Measurements from ENCODE around the gene FARP1.
A peak's percentile ranks its signal among the peaks of the same experiment; 100 is the strongest.

FARP1 gene

DNA sequence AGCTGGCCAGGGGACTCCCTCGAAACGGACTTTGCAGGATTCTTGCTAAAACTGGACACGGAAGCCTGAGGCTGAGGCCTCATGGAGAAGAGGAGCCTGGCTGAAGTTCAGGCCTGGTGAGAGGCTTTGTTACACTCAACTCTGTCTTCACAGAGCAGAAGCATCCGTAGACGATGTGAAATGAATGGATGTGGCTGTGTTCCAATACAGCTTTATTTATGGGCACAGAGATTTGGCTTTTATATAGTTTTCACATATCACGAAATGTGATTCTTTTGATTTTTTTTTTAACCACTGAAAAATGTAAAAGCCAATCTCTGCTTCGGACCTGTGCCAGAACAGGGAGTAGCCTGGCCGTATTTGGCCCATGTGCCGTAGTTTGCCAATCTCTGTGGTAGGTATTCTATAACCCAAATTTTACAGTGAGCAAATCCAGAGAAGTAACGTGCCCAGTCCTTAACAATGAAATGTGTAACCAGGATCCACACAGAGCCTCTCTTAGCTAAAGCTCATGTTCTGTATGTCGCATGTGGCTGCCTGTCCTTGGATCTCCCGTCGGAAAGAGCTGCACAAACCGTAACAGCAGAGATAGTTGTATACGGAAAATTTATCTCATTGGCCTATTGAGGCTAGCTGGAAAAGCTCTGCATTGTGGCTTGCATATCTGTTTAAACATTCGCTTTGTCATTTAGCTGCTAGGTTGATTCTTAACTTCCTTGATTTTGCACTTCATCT, 205.7 kb downstream of the FARP1 start:
- Histone ChIP-seq H3K36me3 (ENCODE audit: low read depth) (no peaks in the 10 kb centered on the region), H3K9me3 (ENCODE audit: severe bottlenecking) (no peaks in the 10 kb centered on the region), H3K27ac (ENCODE audit: poor library complexity, severe bottlenecking) (no peak overlapping the region), H3K4me3 (ENCODE audit: severe bottlenecking) (no peak overlapping the region), H3K4me1 (ENCODE audit: insufficient read depth, poor library complexity, severe bottlenecking) (no peaks in the 10 kb centered on the region), H3K27me3 (ENCODE audit: insufficient read depth, poor library complexity, severe bottlenecking) (no peaks in the 10 kb centered on the region)
- TF ChIP-seq, protein P1, sequence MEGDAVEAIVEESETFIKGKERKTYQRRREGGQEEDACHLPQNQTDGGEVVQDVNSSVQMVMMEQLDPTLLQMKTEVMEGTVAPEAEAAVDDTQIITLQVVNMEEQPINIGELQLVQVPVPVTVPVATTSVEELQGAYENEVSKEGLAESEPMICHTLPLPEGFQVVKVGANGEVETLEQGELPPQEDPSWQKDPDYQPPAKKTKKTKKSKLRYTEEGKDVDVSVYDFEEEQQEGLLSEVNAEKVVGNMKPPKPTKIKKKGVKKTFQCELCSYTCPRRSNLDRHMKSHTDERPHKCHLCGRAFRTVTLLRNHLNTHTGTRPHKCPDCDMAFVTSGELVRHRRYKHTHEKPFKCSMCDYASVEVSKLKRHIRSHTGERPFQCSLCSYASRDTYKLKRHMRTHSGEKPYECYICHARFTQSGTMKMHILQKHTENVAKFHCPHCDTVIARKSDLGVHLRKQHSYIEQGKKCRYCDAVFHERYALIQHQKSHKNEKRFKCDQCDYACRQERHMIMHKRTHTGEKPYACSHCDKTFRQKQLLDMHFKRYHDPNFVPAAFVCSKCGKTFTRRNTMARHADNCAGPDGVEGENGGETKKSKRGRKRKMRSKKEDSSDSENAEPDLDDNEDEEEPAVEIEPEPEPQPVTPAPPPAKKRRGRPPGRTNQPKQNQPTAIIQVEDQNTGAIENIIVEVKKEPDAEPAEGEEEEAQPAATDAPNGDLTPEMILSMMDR (IDR thresholded peaks at IDR 0.05; ENCODE audit: poor library complexity, severe bottlenecking): no peak
- no peak for DNase-seq (ENCODE audit: low spot score)
- no peak for ATAC-seq (ENCODE audit: low read depth)

GRCh38 chr13:98349731-98350305, 206.9 kb downstream of the FARP1 start:
- TF ChIP-seq, protein P1 (IDR thresholded peaks at IDR 0.05; ENCODE audit: poor library complexity, severe bottlenecking): peak; percentile 5

GRCh38 chr13:98350746-98351330, 207.9 kb downstream of the FARP1 start:
- Histone ChIP-seq H3K9me3 (ENCODE audit: severe bottlenecking) (no peaks in the 10 kb centered on the region), H3K27me3 (ENCODE audit: insufficient read depth, poor library complexity, severe bottlenecking) (no peaks in the 10 kb centered on the region), H3K4me3 (ENCODE audit: severe bottlenecking) (no peak overlapping the region), H3K27ac (ENCODE audit: poor library complexity, severe bottlenecking) (no peak overlapping the region), H3K4me1 (ENCODE audit: insufficient read depth, poor library complexity, severe bottlenecking) (no peaks in the 10 kb centered on the region), H3K36me3 (ENCODE audit: low read depth) (no peaks in the 10 kb centered on the region)
- ATAC-seq (ENCODE audit: low read depth) (no peak), DNase-seq (ENCODE audit: low spot score) (no peak)
- TF ChIP-seq, protein P1 (IDR thresholded peaks at IDR 0.05; ENCODE audit: poor library complexity, severe bottlenecking): no peak

More at GRCh38 chr13:98349731-98350305, 206.9 kb downstream of the FARP1 start:
- Histone ChIP-seq H3K36me3 (ENCODE audit: low read depth) (no peaks in the 10 kb centered on the region), H3K4me1 (ENCODE audit: insufficient read depth, poor library complexity, severe bottlenecking) (no peaks in the 10 kb centered on the region), H3K27me3 (ENCODE audit: insufficient read depth, poor library complexity, severe bottlenecking) (no peaks in the 10 kb centered on the region), H3K27ac (ENCODE audit: poor library complexity, severe bottlenecking) (no peak overlapping the region), H3K9me3 (ENCODE audit: severe bottlenecking) (no peaks in the 10 kb centered on the region), H3K4me3 (ENCODE audit: severe bottlenecking) (no peak overlapping the region)
- DNase-seq (ENCODE audit: low spot score) (no peak), ATAC-seq (ENCODE audit: low read depth) (no peak)

GRCh38 chr13:98351636-98352035, 208.7 kb downstream of the FARP1 start:
- Histone ChIP-seq H3K27ac (ENCODE audit: poor library complexity, severe bottlenecking) (no peak overlapping the region), H3K4me1 (ENCODE audit: insufficient read depth, poor library complexity, severe bottlenecking) (no peaks in the 10 kb centered on the region), H3K27me3 (ENCODE audit: insufficient read depth, poor library complexity, severe bottlenecking) (no peaks in the 10 kb centered on the region), H3K9me3 (ENCODE audit: severe bottlenecking) (no peaks in the 10 kb centered on the region), H3K4me3 (ENCODE audit: severe bottlenecking) (no peak overlapping the region), H3K36me3 (ENCODE audit: low read depth) (no peaks in the 10 kb centered on the region)
- no peak for ATAC-seq (ENCODE audit: low read depth)
- no peak for DNase-seq (ENCODE audit: low spot score)
- TF ChIP-seq, protein P1 (IDR thresholded peaks at IDR 0.05; ENCODE audit: poor library complexity, severe bottlenecking): no peak

Data from RWPE2 (cell line).